ENCODE results near the gene ZNF367.

DNA sequence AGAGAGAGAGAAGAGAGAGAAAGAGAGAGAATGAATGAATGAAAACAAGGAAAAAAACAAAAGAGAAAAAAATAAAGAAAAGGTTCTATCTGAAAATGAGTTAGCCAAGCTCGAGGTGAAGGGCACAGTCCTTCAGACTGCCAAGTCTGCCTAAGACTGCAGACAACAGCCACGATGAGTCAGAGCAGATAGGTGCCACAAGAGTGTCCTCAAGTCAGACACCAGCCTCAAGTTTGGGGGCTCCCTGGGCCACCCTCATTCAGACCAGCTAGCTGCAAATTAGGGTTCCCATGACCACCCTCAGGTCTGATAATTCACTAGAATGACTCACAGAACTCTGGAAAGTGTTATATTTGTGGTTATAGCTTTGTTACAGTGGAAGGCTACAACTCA is 17.9 kb upstream of the ZNF367 start:
- TF ChIP-seq, protein P1, sequence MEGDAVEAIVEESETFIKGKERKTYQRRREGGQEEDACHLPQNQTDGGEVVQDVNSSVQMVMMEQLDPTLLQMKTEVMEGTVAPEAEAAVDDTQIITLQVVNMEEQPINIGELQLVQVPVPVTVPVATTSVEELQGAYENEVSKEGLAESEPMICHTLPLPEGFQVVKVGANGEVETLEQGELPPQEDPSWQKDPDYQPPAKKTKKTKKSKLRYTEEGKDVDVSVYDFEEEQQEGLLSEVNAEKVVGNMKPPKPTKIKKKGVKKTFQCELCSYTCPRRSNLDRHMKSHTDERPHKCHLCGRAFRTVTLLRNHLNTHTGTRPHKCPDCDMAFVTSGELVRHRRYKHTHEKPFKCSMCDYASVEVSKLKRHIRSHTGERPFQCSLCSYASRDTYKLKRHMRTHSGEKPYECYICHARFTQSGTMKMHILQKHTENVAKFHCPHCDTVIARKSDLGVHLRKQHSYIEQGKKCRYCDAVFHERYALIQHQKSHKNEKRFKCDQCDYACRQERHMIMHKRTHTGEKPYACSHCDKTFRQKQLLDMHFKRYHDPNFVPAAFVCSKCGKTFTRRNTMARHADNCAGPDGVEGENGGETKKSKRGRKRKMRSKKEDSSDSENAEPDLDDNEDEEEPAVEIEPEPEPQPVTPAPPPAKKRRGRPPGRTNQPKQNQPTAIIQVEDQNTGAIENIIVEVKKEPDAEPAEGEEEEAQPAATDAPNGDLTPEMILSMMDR (IDR thresholded peaks at IDR 0.05): no peak
- no peak for TF ChIP-seq EZH2 (IDR thresholded peaks at IDR 0.05; ENCODE audit: borderline replicate concordance, insufficient read depth, low read depth, low read length, poor library complexity, severe bottlenecking)

Data from B cell (primary cell).